MG63 (cell line): ENCODE measurements around the gene GALK1. TPM values are rescaled to one million over a fixed set of nuclear protein-coding genes. Genes with fewer than 3 reads are reported as not detected.

ENCODE experiments used
- DNase-seq: peaks from one replicate; pipeline ENCODE4 v3.0.0-alpha.2; 2020
- H3K27me3 ChIP-seq: fragments of 250-450 bp; sonication (Bioruptor Pico); 2 replicates; pipeline ENCODE4 v1.5.1; 2020; ENCODE audit warnings: mild to moderate bottlenecking, moderate library complexity
- H3K36me3 ChIP-seq: fragments of 250-450 bp; sonication (Bioruptor Pico); 2 replicates; pipeline ENCODE4 v1.5.1; 2020; ENCODE audit warnings: mild to moderate bottlenecking, moderate library complexity
- H3K4me3 ChIP-seq: fragments of 250-450 bp; sonication (Bioruptor Pico); 2 replicates; pipeline ENCODE4 v1.5.1; 2020; ENCODE audit warnings: mild to moderate bottlenecking, moderate library complexity
- H3K9me3 ChIP-seq: fragments of 250-450 bp; sonication (Bioruptor Pico); 2 replicates; pipeline ENCODE4 v1.5.1; 2020; ENCODE audit warnings: mild to moderate bottlenecking, moderate library complexity
- total RNA-seq: library from RNA; depleted of rRNA; stranded (reverse); fragments of >200 nt; shearing (Covaris generic); gene quantifications from 2 replicates; pipeline ENCODE4 v1.2.3, GENCODE V29; 2014; ENCODE audit warnings: low replicate concordance

GALK1 gene
- total RNA-seq, 1 experiment from 2014 or later, result 51.1 TPM

GRCh38 chr17:75740631-75741077 is 24.3 kb downstream of the GALK1 start:
- H3K9me3 ChIP-seq, result no peaks in the 10 kb centered on the region

GRCh38 chr17:75740215-75740614 is 24.8 kb downstream of the GALK1 start:
- H3K4me3 ChIP-seq, result no peak overlapping the region
- H3K36me3 ChIP-seq, result no peaks in the 10 kb centered on the region
- H3K9me3 ChIP-seq, result no peaks in the 10 kb centered on the region
- H3K27me3 ChIP-seq, result no peaks in the 10 kb centered on the region
- no peak for DNase-seq

More at GRCh38 chr17:75740631-75741077, 24.3 kb downstream of the GALK1 start:
- Histone ChIP-seq H3K27me3 (no peaks in the 10 kb centered on the region), H3K36me3 (no peaks in the 10 kb centered on the region), H3K4me3 (no peak overlapping the region)
- no peak for DNase-seq

GRCh38 chr17:75739801-75740200 is 25.2 kb downstream of the GALK1 start:
- Histone ChIP-seq H3K4me3 (no peak overlapping the region), H3K27me3 (no peaks in the 10 kb centered on the region)

GRCh38 chr17:75739174-75739573 is 25.8 kb downstream of the GALK1 start:
- Histone ChIP-seq H3K36me3 (no peaks in the 10 kb centered on the region), H3K4me3 (no peak overlapping the region), H3K27me3 (no peaks in the 10 kb centered on the region), H3K9me3 (no peaks in the 10 kb centered on the region; the same call in 1 of the 2 replicates)
- DNase-seq, result no peak

More at GRCh38 chr17:75739801-75740200, 25.2 kb downstream of the GALK1 start:
- no peaks in the 10 kb centered on the region; the same call in 1 of the 2 replicates for H3K9me3 ChIP-seq
- no peaks in the 10 kb centered on the region for H3K36me3 ChIP-seq
- no peak for DNase-seq

GRCh38 chr17:75738218-75738802 is 26.7 kb downstream of the GALK1 start:
- no peaks in the 10 kb centered on the region for H3K27me3 ChIP-seq
- H3K4me3 ChIP-seq, result no peak overlapping the region
- H3K9me3 ChIP-seq, result no peaks in the 10 kb centered on the region; the same call in 1 of the 2 replicates
- H3K36me3 ChIP-seq, result no peaks in the 10 kb centered on the region
- DNase-seq, result peak; percentile 70

GRCh38 chr17:75737133-75737962 is 27.6 kb downstream of the GALK1 start:
- H3K9me3 ChIP-seq, result no peaks in the 10 kb centered on the region; the same call in 1 of the 2 replicates
- H3K4me3 ChIP-seq, result no peak overlapping the region
- DNase-seq, result no peak
- no peaks in the 10 kb centered on the region for H3K36me3 ChIP-seq
- no peaks in the 10 kb centered on the region for H3K27me3 ChIP-seq

- Histone ChIP-seq H3K36me3 (no peaks in the 10 kb centered on the region), H3K9me3 (no peaks in the 10 kb centered on the region; the same call in 1 of the 2 replicates), H3K27me3 (no peaks in the 10 kb centered on the region), H3K4me3 (no peak overlapping the region)
- DNase-seq, result no peak
Observed at GRCh38 chr17:75736173-75736835, 28.7 kb downstream of the GALK1 start.

GRCh38 chr17:75734674-75735294 is 30.2 kb downstream of the GALK1 start:
- no peak for DNase-seq
- no peak overlapping the region for H3K4me3 ChIP-seq
- H3K9me3 ChIP-seq, result no peaks in the 10 kb centered on the region; the same call in 1 of the 2 replicates
- H3K36me3 ChIP-seq, result no peaks in the 10 kb centered on the region
- no peaks in the 10 kb centered on the region for H3K27me3 ChIP-seq

GRCh38 chr17:75733471-75733870 is 31.5 kb downstream of the GALK1 start:
- no peak for DNase-seq
- Histone ChIP-seq H3K9me3 (no peaks in the 10 kb centered on the region; the same call in 1 of the 2 replicates), H3K36me3 (no peaks in the 10 kb centered on the region), H3K4me3 (no peak overlapping the region), H3K27me3 (no peaks in the 10 kb centered on the region)

GRCh38 chr17:75731716-75732498 is 33.1 kb downstream of the GALK1 start:
- no peaks in the 10 kb centered on the region for H3K36me3 ChIP-seq
- H3K27me3 ChIP-seq, result no peaks in the 10 kb centered on the region
- no peak for DNase-seq
- no peak overlapping the region for H3K4me3 ChIP-seq
- H3K9me3 ChIP-seq, result no peaks in the 10 kb centered on the region; the same call in 1 of the 2 replicates

GRCh38 chr17:75731086-75731715 is 33.8 kb downstream of the GALK1 start:
- H3K36me3 ChIP-seq, result no peaks in the 10 kb centered on the region
- no peak for DNase-seq

GRCh38 chr17:75730065-75730464 is 34.9 kb downstream of the GALK1 start:
- no peaks in the 10 kb centered on the region; the same call in 1 of the 2 replicates for H3K9me3 ChIP-seq
- H3K36me3 ChIP-seq, result no peaks in the 10 kb centered on the region
- H3K4me3 ChIP-seq, result no peak overlapping the region
- DNase-seq, result no peak
- H3K27me3 ChIP-seq, result no peaks in the 10 kb centered on the region

More at GRCh38 chr17:75731086-75731715, 33.8 kb downstream of the GALK1 start:
- no peaks in the 10 kb centered on the region; the same call in 1 of the 2 replicates for H3K9me3 ChIP-seq
- no peaks in the 10 kb centered on the region for H3K27me3 ChIP-seq
- no peak overlapping the region for H3K4me3 ChIP-seq

- DNase-seq, result no peak
- H3K36me3 ChIP-seq, result no peaks in the 10 kb centered on the region
Observed at GRCh38 chr17:75729351-75729750, 35.6 kb downstream of the GALK1 start.

GRCh38 chr17:75727391-75727790 is 37.6 kb downstream of the GALK1 start:
- DNase-seq, result no peak
- Histone ChIP-seq H3K27me3 (no peaks in the 10 kb centered on the region), H3K9me3 (no peaks in the 10 kb centered on the region), H3K4me3 (no peak overlapping the region), H3K36me3 (no peaks in the 10 kb centered on the region)

More at GRCh38 chr17:75729351-75729750, 35.6 kb downstream of the GALK1 start:
- Histone ChIP-seq H3K27me3 (no peaks in the 10 kb centered on the region), H3K9me3 (no peaks in the 10 kb centered on the region), H3K4me3 (no peak overlapping the region)

GRCh38 chr17:75725504-75725903 is 39.5 kb downstream of the GALK1 start:
- no peak overlapping the region for H3K4me3 ChIP-seq
- H3K36me3 ChIP-seq, result no peaks in the 10 kb centered on the region
- peaks cover 5% of the 10 kb centered on the region for H3K27me3 ChIP-seq
- DNase-seq, result no peak
- H3K9me3 ChIP-seq, result no peaks in the 10 kb centered on the region
